Forelimb muscle (tissue), 1 donor: ENCODE measurements around the gene ALDH18A1. TPM values are rescaled to one million over a fixed set of nuclear protein-coding genes. Genes with fewer than 3 reads are reported as not detected.
"Not testable (repeated sequence)": the region's sequence is repeated elsewhere in the genome, so short reads cannot be mapped to it uniquely, and the experiment has no call there.

ENCODE experiments used
- DNase-seq: peaks from one replicate; pipeline ENCODE4 v3.0.0-alpha.2; 2013; ENCODE audit warnings: low read depth
- polyA plus RNA-seq: library from polyadenylated mRNA; unstranded; fragments of 120-200 nt; gene quantifications from one replicate; pipeline ENCODE4 v1.2.1, GENCODE V29; 2013; ENCODE audit not compliant: insufficient read length

Gene ALDH18A1
- polyA plus RNA-seq: 35.5 TPM

- DNase-seq: peak; percentile 78
These were observed at the start of gene ALDH18A1 for GRCh38 chr10:95656291-95657164. TSS of gene ALDH18A1 (minus strand) at chr10:95656711. CDS start at chr10:95653377, 3,334 bp downstream.

DNA sequence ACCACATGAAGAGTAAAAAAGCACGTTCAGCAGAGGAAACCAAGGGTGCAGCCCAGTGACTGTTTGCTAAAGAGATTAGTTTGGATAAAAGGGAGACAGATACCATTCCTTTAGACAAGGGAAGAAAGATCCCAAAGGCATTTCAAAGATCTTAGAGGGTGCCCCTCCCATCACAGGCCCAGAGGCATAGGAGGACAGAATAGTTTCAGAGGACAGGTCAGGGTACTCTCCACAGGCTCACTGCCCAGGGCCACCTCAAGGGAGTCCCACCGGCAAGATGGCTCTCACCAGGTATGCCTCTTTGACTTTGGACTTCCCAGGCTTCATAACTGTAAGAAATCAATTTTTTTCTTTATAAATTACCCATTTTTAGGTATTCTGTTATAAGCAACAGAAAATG is 41.9 kb upstream of the ALDH18A1 start:
- no peak for DNase-seq

- no peak for DNase-seq
These were observed 40.9 kb upstream of the ALDH18A1 start for GRCh38 chr10:95697429-95697828.

GRCh38 chr10:95694665-95695064 is 38.2 kb upstream of the ALDH18A1 start:
- DNase-seq: no peak

DNA sequence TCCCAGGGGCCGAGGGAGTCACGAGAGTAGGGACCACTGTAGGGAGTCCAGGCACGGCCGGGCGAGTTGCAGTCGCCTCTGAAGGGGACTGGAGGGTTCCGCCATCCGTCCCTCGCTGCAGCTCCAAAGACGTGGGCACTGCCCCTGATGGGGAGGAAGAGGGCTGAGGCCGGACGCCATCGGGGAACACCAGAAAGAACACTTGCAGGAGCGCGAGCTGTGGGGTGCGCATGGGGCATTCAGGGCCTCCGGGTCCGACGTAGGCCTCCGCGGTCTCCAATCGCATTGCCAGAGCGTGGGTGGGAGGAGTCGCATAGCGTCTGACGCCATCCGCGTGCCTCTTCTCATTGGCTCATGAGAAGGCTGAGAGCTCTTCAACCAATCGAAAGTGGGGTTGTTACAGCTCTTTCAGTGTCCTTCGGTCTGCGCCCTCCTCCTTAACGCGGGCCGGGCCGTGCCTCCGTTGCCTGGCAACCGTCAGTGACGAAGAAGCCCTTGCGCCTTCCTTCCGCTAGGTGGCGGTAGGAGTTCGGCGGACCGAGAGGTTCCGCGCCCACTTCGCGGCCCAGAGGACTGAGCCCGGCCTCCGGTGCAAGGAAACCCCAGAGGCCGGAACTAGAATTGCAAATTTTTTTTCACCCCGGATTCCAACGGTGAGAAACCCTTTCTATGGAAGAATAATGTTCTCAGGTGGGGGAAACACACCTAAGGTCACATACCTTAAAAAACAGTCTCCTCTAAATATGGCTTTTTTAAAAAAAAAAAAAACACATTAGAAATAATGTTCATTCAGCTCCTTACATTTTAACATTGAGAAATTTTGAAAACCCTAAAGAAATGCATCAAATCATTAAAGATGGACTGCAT is 37.4 kb upstream of the ALDH18A1 start, which contains the start of gene TCTN3:
TCTN3 (minus strand) TSS at position 260 of the 867 bp plus-strand sequence; CDS start at position 232, 28 bp downstream.
- DNase-seq: peak; percentile 99

DNA sequence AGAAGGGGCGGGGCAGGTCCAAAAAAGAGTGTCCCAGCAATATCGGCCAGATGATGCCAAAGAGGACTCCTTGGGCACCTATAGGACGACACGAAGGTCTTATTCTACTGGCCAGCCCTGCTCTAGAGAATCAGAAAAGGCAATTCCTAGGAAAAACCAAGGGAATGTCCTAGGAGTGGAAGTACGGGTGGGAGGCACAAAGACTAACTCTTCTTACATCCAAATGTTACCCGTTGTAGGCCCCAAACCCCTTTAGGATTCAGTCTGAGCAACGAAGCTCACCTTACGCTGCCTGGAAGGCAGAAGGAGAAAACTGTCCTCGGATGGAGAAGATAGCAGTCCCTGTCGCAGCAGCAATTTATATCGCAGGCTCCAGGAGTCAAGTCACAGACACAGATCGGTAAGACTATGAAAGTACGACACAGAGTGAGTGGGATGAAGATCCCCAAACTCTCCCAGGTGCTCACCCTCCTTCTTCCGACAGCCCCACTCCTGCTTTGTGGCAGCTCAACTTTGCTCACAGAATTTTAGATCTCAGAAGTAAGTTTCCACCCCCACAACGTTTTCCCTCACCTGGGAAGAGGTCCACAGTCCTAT is 36.7 kb upstream of the ALDH18A1 start:
- DNase-seq: no peak

- no peak for DNase-seq
These were observed 34.8 kb upstream of the ALDH18A1 start for GRCh38 chr10:95691281-95691680.

DNA sequence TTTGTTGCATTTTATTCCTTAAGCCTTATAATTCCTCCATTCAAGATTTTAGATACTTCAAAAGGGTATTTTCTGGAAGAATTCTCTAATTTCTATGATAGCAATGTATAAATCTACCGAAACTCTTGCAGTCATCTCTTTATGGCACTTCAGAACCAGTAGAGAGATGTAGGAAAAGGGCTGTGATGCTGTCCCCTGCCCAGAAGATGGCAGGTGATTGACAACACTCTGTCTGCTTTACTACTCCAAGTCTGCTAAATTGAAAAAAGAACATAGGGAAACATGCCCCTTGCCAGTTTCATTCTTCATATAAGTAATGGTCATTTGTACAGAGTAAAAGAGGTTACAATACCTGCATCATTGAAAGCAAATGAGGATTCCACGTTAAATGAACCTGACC is 32.1 kb upstream of the ALDH18A1 start:
- DNase-seq: no peak

- no peak for DNase-seq
These were observed 27.5 kb upstream of the ALDH18A1 start for GRCh38 chr10:95683966-95684365.

GRCh38 chr10:95675403-95676116 is 19.0 kb upstream of the ALDH18A1 start:
- no peak for DNase-seq

DNA sequence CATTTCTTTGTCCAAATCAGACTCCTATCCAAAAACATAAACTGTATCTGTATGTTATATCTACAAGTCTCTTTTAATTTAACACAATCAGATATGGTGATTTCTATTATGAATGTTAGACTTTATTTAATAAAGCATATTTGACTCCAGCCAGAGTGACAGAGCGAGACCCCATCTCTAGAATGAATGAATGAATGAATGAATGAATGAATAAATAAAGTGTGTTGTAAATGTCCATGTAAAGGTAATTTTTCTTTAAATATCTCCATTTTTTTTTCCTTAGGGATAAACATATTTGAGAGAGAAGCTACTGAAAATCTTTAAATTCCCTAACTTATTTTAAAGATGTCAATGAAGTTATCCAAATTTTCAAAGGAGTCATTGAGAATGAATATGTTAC is 18.1 kb upstream of the ALDH18A1 start:
- no peak for DNase-seq

- not testable (repeated sequence) for DNase-seq
These were observed 16.1 kb upstream of the ALDH18A1 start for GRCh38 chr10:95672641-95673040.

GRCh38 chr10:95664543-95664942 is 8.0 kb upstream of the ALDH18A1 start:
- no peak for DNase-seq

GRCh38 chr10:95663496-95663895 is 7.0 kb upstream of the ALDH18A1 start:
- no peak for DNase-seq

GRCh38 chr10:95661818-95662217 is 5.3 kb upstream of the ALDH18A1 start:
- DNase-seq: no peak

- no peak for DNase-seq
These were observed 3.8 kb upstream of the ALDH18A1 start for GRCh38 chr10:95660283-95660682.

- no peak for DNase-seq
These were observed 739 bp upstream of the ALDH18A1 start for GRCh38 chr10:95657250-95657649.

- DNase-seq: no peak
These were observed 780 bp downstream of the ALDH18A1 start for GRCh38 chr10:95655571-95656290.

GRCh38 chr10:95653895-95654294 is 2.6 kb downstream of the ALDH18A1 start:
- DNase-seq: no peak

GRCh38 chr10:95651346-95652060 is 5.0 kb downstream of the ALDH18A1 start:
- no peak for DNase-seq
